HG02798 (cell line): ENCODE results near the gene RNU5D-1.
"Not testable (repeated sequence)": the region's sequence is repeated elsewhere in the genome, so short reads cannot be mapped to it uniquely, and the experiment has no call there.

Experiments used
- ATAC-seq: cut with Tn5 transposase; IDR thresholded peaks from one replicate; pipeline ENCODE4 v1.9.1; 2021; ENCODE audit warnings: mild to moderate bottlenecking; ENCODE audit not compliant: unreplicated experiment, poor library complexity

Gene RNU5D-1

GRCh38 chr1:44730741-44731512, at the start of gene RNU5D-1:
RNU5D-1 (minus strand) TSS chr1:44731170.
- peak; percentile 68 for ATAC-seq

- no peak for ATAC-seq
Observed at GRCh38 chr1:44780583-44781121, 49.7 kb upstream of the RNU5D-1 start.

GRCh38 chr1:44778705-44779576, 48.0 kb upstream of the RNU5D-1 start:
- no peak for ATAC-seq

GRCh38 chr1:44777969-44778635, 47.1 kb upstream of the RNU5D-1 start:
- ATAC-seq: no peak

GRCh38 chr1:44777547-44777946, 46.6 kb upstream of the RNU5D-1 start:
- ATAC-seq: no peak

GRCh38 chr1:44776730-44777068, 45.7 kb upstream of the RNU5D-1 start:
- no peak for ATAC-seq

GRCh38 chr1:44775930-44776729, 45.2 kb upstream of the RNU5D-1 start:
- ATAC-seq: peak; percentile 15

- peak; percentile 85 for ATAC-seq
Observed at GRCh38 chr1:44775078-44775929, 44.3 kb upstream of the RNU5D-1 start, which contains the start of gene RPS8. RPS8 (plus strand) TSS chr1:44775540; CDS start chr1:44775597, 57 bp downstream.

GRCh38 chr1:44766421-44766820, 35.5 kb upstream of the RNU5D-1 start:
- ATAC-seq: not testable (repeated sequence)

GRCh38 chr1:44760876-44761275, 29.9 kb upstream of the RNU5D-1 start:
- no peak for ATAC-seq

- no peak for ATAC-seq
Observed at GRCh38 chr1:44759077-44759476, 28.1 kb upstream of the RNU5D-1 start.

- ATAC-seq: peak; percentile 53
Observed at GRCh38 chr1:44757420-44757819, 26.4 kb upstream of the RNU5D-1 start.

- ATAC-seq: no peak
Observed at GRCh38 chr1:44747878-44748277, 16.9 kb upstream of the RNU5D-1 start.

GRCh38 chr1:44743211-44743610, 12.2 kb upstream of the RNU5D-1 start:
- no peak for ATAC-seq

GRCh38 chr1:44740179-44740617, 9.2 kb upstream of the RNU5D-1 start:
- ATAC-seq: no peak

- peak; percentile 99 for ATAC-seq
Observed at GRCh38 chr1:44739307-44740178, 8.6 kb upstream of the RNU5D-1 start, which contains the start of gene KIF2C. KIF2C (plus strand) TSS chr1:44739837; CDS start chr1:44739933, 96 bp downstream.

- ATAC-seq: not testable (repeated sequence)
Observed at GRCh38 chr1:44738953-44739306, 8.0 kb upstream of the RNU5D-1 start.

- no peak for ATAC-seq
Observed at GRCh38 chr1:44735992-44736391, 5.0 kb upstream of the RNU5D-1 start.
